HEK293T (cell line): ENCODE measurements around the gene CACHD1.
A peak's percentile ranks its signal among the peaks of the same experiment; 100 is the strongest.

Experiments used
- CTCF ChIA-PET: fragments of 350-600 bp; formaldehyde crosslinking; extraction: SDS; loops from one replicate; lab custom pipeline; 2021; ENCODE audit warnings: antibody characterized with exemption, inconsistent platforms; lab: Yijun Ruan, JAX
- POLR2A ChIA-PET: fragments of 350-600 bp; formaldehyde crosslinking; extraction: SDS; loops from one replicate; lab custom pipeline; 2020; ENCODE audit warnings: antibody characterized with exemption, inconsistent platforms; lab: Yijun Ruan, JAX
- DNase-seq: peaks from one replicate; pipeline ENCODE4 v3.0.0; 2012; ENCODE audit warnings: mixed read lengths; ENCODE audit errors: extremely low spot score
- ARNT ChIP-seq: fragments of 450-650 bp; IDR thresholded peaks from 2 replicates; pipeline ENCODE4 v1.6.1; 2017; ENCODE audit warnings: mild to moderate bottlenecking
- BHLHE40 ChIP-seq: fragments of 450-650 bp; IDR thresholded peaks from 2 replicates; pipeline ENCODE4 v1.6.1; 2016; ENCODE audit warnings: mild to moderate bottlenecking, moderate library complexity, borderline replicate concordance
- CTBP1 ChIP-seq: fragments of 450-650 bp; IDR thresholded peaks from 2 replicates; pipeline ENCODE4 v1.6.1; 2016; ENCODE audit warnings: borderline replicate concordance
- ELF4 ChIP-seq: fragments of 450-650 bp; IDR thresholded peaks from 2 replicates; pipeline ENCODE4 v1.6.1; 2017; ENCODE audit warnings: antibody characterized with exemption
- FOXA1 ChIP-seq: fragments of 450-650 bp; IDR thresholded peaks from 2 replicates; pipeline ENCODE4 v1.6.1; 2016; ENCODE audit warnings: mild to moderate bottlenecking
- FOXK2 ChIP-seq: fragments of 450-650 bp; IDR thresholded peaks from 2 replicates; pipeline ENCODE4 v1.6.1; 2016; ENCODE audit warnings: mild to moderate bottlenecking
- FOXM1 ChIP-seq: fragments of 450-650 bp; IDR thresholded peaks from 2 replicates; pipeline ENCODE4 v1.6.1; 2017; ENCODE audit warnings: mild to moderate bottlenecking, borderline replicate concordance
- HDGF ChIP-seq: fragments of 450-650 bp; IDR thresholded peaks from 2 replicates; pipeline ENCODE4 v1.6.1; 2017; ENCODE audit warnings: antibody characterized with exemption, borderline replicate concordance
- L3MBTL2 ChIP-seq: fragments of 450-650 bp; conservative IDR thresholded peaks from 2 replicates; pipeline ENCODE4 v1.6.1; 2016; ENCODE audit warnings: mild to moderate bottlenecking
- LEF1 ChIP-seq: fragments of 450-650 bp; IDR thresholded peaks from 2 replicates; pipeline ENCODE4 v1.6.1; 2017; ENCODE audit warnings: mild to moderate bottlenecking, borderline replicate concordance
- NFRKB ChIP-seq: fragments of 450-650 bp; IDR thresholded peaks from 2 replicates; pipeline ENCODE4 v1.6.1; 2016; ENCODE audit warnings: mild to moderate bottlenecking, moderate library complexity
- PKNOX1 ChIP-seq: fragments of 450-650 bp; IDR thresholded peaks from 2 replicates; pipeline ENCODE4 v1.6.1; 2016
- SP1 ChIP-seq: fragments of 450-650 bp; IDR thresholded peaks from 2 replicates; pipeline ENCODE4 v1.6.1; 2017
- SUZ12 ChIP-seq: fragments of 450-650 bp; IDR thresholded peaks from 2 replicates; pipeline ENCODE4 v1.6.1; 2016; ENCODE audit warnings: mild to moderate bottlenecking
- TARDBP ChIP-seq: fragments of 450-650 bp; IDR thresholded peaks from 2 replicates; pipeline ENCODE4 v1.6.1; 2016
- ZNF384 ChIP-seq: fragments of 450-650 bp; IDR thresholded peaks from 2 replicates; pipeline ENCODE4 v1.6.1; 2016

CACHD1 gene

DNA sequence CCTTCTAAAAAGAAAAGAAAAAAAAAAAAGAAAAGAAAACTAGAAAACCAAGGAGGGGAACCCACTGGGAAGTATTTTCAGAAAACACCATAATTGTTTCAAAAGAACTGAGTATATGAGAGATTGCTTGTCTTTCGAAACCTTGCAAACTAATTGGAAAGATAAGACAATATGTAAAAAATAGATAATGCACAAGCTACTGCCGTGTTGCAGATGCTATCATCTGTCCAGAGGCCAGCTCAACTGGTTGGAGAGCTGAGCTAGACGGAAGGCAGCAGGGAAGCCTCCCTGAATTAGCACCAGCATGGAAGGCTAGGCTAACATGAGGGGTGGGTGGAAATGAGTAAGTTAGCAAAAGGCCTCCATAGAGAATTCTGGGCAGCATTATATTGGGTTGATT is 16.2 kb upstream of the CACHD1 start:
- no peak for TF ChIP-seq PKNOX1
- no peak for TF ChIP-seq HDGF
- TF ChIP-seq ZNF384, result no peak
- TF ChIP-seq ARNT, result no peak
- no peak for TF ChIP-seq BHLHE40
- TF ChIP-seq FOXA1, result no peak
- no peak for TF ChIP-seq CTBP1
- no peak for TF ChIP-seq TARDBP
- no peak for TF ChIP-seq FOXK2
- no peak for TF ChIP-seq SUZ12
- TF ChIP-seq ELF4, result no peak
- ChIA-PET POLR2A (no interaction called here), CTCF (no interaction called here)
- no peak for DNase-seq

DNA sequence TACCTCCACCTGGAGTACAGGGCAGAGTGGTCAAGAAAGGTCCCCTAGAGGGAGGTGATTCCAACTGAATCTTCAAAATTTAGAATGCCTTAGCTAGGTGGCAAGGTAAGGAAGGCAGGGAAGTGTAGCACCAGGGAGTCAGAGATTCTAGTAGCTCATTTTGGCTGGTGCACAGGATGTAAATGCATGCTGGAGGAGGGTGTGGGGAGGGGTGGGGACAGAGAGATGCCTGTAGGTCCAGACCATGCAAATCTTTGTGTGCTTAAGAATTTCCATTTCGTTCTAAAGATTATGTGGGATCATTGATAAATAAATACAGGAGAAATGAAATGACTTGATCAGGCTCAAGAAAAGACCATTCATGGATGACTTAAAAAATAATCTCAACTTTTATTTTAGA is 11.0 kb upstream of the CACHD1 start:
- DNase-seq, result no peak
- ChIA-PET POLR2A (no interaction called here), CTCF (interaction anchor here (0.5 kb wide), 1 partner anchor 222 kb away, joined by 3 read pairs; no protein-coding TSS in a partner anchor)
- TF ChIP-seq L3MBTL2 (no peak), ELF4 (no peak), TARDBP (no peak), SUZ12 (no peak), CTBP1 (no peak), ZNF384 (no peak), HDGF (no peak), BHLHE40 (no peak), ARNT (no peak)

- ChIA-PET CTCF (no interaction called here), POLR2A (no interaction called here)
- DNase-seq, result no peak
- no peak for TF ChIP-seq FOXK2
- no peak for TF ChIP-seq L3MBTL2
- TF ChIP-seq SP1, result no peak
- TF ChIP-seq PKNOX1, result no peak
- no peak for TF ChIP-seq ELF4
Observed at GRCh38 chr1:64459743-64460142, 10.2 kb upstream of the CACHD1 start.

GRCh38 chr1:64466033-64466432 is 3.9 kb upstream of the CACHD1 start:
- DNase-seq, result no peak
- TF ChIP-seq L3MBTL2 (no peak), BHLHE40 (no peak), ARNT (no peak), NFRKB (no peak), LEF1 (no peak), FOXM1 (no peak), SUZ12 (no peak), CTBP1 (no peak)
- ChIA-PET POLR2A (no interaction called here), CTCF (no interaction called here)

- POLR2A ChIA-PET, result no interaction called here
- CTCF ChIA-PET, result no interaction called here
- TF ChIP-seq ARNT, result no peak
- TF ChIP-seq ZNF384, result no peak
- TF ChIP-seq TARDBP, result no peak
- TF ChIP-seq PKNOX1, result no peak
- no peak for TF ChIP-seq FOXA1
- no peak for TF ChIP-seq NFRKB
- TF ChIP-seq ELF4, result no peak
- no peak for TF ChIP-seq LEF1
- no peak for TF ChIP-seq HDGF
- TF ChIP-seq SP1, result no peak
- no peak for TF ChIP-seq FOXK2
- TF ChIP-seq CTBP1, result no peak
- TF ChIP-seq L3MBTL2, result no peak
- TF ChIP-seq SUZ12, result no peak
- TF ChIP-seq FOXM1, result no peak
- TF ChIP-seq BHLHE40, result no peak
- DNase-seq, result no peak
Observed at GRCh38 chr1:64469116-64469976, 583 bp upstream of the CACHD1 start.

GRCh38 chr1:64470665-64471217 is 812 bp downstream of the CACHD1 start:
- POLR2A ChIA-PET, result interaction anchor here (1.0 kb wide), 1 partner anchor 18 kb away, joined by 4 read pairs; no protein-coding TSS in a partner anchor
- peak; percentile 71 for DNase-seq
- CTCF ChIA-PET, result no interaction called here
- TF ChIP-seq L3MBTL2 (peak; percentile 42; the same call in 1 of the 2 replicates), BHLHE40 (no peak)
